K562 (cell line): ENCODE measurements around the gene MLYCD. TPM values are rescaled to one million over a fixed set of nuclear protein-coding genes. Genes with fewer than 3 reads are reported as not detected.
A peak's percentile ranks its signal among the peaks of the same experiment; 100 is the strongest.

ENCODE experiments used
- ATAC-seq: fragments of 200-7000 bp; cut with Tn5 transposase; 3 replicates; pipeline ENCODE4 v1.9.1; 2020; ENCODE audit warnings: moderate library complexity
- BruUV-seq: library from RNA; stranded (reverse); fragments of 400-500 nt; replicated peaks from 2 replicates; lab custom pipeline; 2021; lab: Mats Ljungman, UMichigan
- CTCF ChIA-PET: fragments of 300-600 bp; formaldehyde crosslinking; extraction: SDS; loops from one replicate; lab custom pipeline; 2021; ENCODE audit warnings: low intra/inter-chr PET ratio; lab: Yijun Ruan, JAX
- POLR2A ChIA-PET: fragments of 300-600, 350-650 bp; sonication (Branson Sonifier 250); formaldehyde crosslinking; extraction: SDS; loops from one replicate; lab custom pipeline; 2021; ENCODE audit warnings: antibody characterized with exemption, inconsistent platforms; lab: Yijun Ruan, JAX
- DNase-seq, 4 experiments: peaks; one replicate each; pipeline versions ENCODE4 v3.0.0 to v3.0.0-alpha.2; 2011 to 2018; ENCODE audit warnings: low spot score in 3 of 4, mixed read lengths in 3 of 4; ENCODE audit errors: extremely low read depth in 1 of 4
- FAIRE-seq: peaks from 2 replicates; lab custom pipeline; 2011; peaks lifted over from hg19 to GRCh38; lab: Jason Lieb, UNC
- H2AFZ ChIP-seq: 2 replicates; pipeline ENCODE4 v1.6.0; 2011; ENCODE audit warnings: low read depth, low read length, control low read depth, inconsistent platforms
- H3K27ac ChIP-seq: fragments of 200-600 bp; 3 replicates; pipeline ENCODE4 v1.8.0; 2011; ENCODE audit warnings: low read depth, mild to moderate bottlenecking, control low read depth, inconsistent platforms, low read length, moderate library complexity, mixed read lengths; ENCODE audit errors: extremely low read depth
- H3K27me3 ChIP-seq, 2 experiments: fragments of 300-600 bp in 1 of 2; 2 replicates in 1 of 2; 3 replicates in 1 of 2; pipeline versions ENCODE4 v1.6.0 to v1.8.0; 2011; ENCODE audit warnings: inconsistent platforms in 2 of 2, low read length in 2 of 2, mild to moderate bottlenecking in 1 of 2, mixed read lengths in 1 of 2, moderate library complexity in 1 of 2; ENCODE audit not compliant: control insufficient read depth in 2 of 2, insufficient read depth in 2 of 2
- H3K36me3 ChIP-seq: fragments of 300-600 bp; 3 replicates; pipeline ENCODE4 v1.8.0; 2011; ENCODE audit warnings: mild to moderate bottlenecking, low read length, inconsistent platforms; ENCODE audit not compliant: control insufficient read depth, insufficient read depth
- H3K4me1 ChIP-seq, 2 experiments: fragments of 200-600 bp in 1 of 2; replicated peaks in 1 of 2; 2 replicates in 1 of 2; 3 replicates in 1 of 2; pipeline versions ENCODE4 v1.5.1 to v1.8.0; 2011; ENCODE audit warnings: inconsistent platforms in 2 of 2, low read length in 2 of 2, mild to moderate bottlenecking in 1 of 2, mixed read lengths in 1 of 2, moderate library complexity in 1 of 2; ENCODE audit not compliant: control insufficient read depth in 2 of 2, insufficient read depth in 2 of 2
- H3K4me2 ChIP-seq: 2 replicates; pipeline ENCODE4 v1.6.1; 2011; ENCODE audit warnings: low read length, control low read depth, inconsistent platforms, mixed read lengths; ENCODE audit not compliant: insufficient read depth
- H3K4me3 ChIP-seq: fragments of 200-600 bp; sonication (generic), shearing (Covaris generic); 2 replicates; pipeline ENCODE4 v1.5.1; 2016; ENCODE audit warnings: control low read depth, inconsistent platforms
- H3K79me2 ChIP-seq: fragments of 200-600 bp; 3 replicates; pipeline ENCODE4 v1.8.0; 2011; ENCODE audit warnings: low read length, inconsistent platforms; ENCODE audit not compliant: control insufficient read depth, insufficient read depth
- H3K9ac ChIP-seq, 2 experiments: 2 replicates each; pipeline versions ENCODE4 v1.6.0 to v1.6.1; 2011; ENCODE audit warnings: low read depth in 2 of 2, low read length in 2 of 2, control low read depth in 1 of 2, inconsistent platforms in 1 of 2, mild to moderate bottlenecking in 1 of 2, mixed read lengths in 1 of 2; ENCODE audit not compliant: insufficient read depth in 1 of 2
- H3K9me1 ChIP-seq: one replicate; pipeline ENCODE4 v1.6.0; 2011; ENCODE audit warnings: inconsistent platforms, mild to moderate bottlenecking, low read length, moderate library complexity; ENCODE audit not compliant: control insufficient read depth, insufficient read depth
- H3K9me3 ChIP-seq: replicated peaks from 2 replicates; pipeline ENCODE4 v1.5.1; 2011; ENCODE audit warnings: low read depth, low read length, inconsistent platforms; ENCODE audit not compliant: control insufficient read depth, insufficient read depth
- H4K20me1 ChIP-seq: replicated peaks from 2 replicates; pipeline ENCODE4 v1.6.1; 2011; ENCODE audit warnings: low read length, inconsistent platforms, mixed read lengths; ENCODE audit not compliant: control insufficient read depth, insufficient read depth
- CREB1 ChIP-seq, 2 experiments: sonication (generic) in 1 of 2; formaldehyde crosslinking in 1 of 2; IDR thresholded peaks; 2 replicates each; pipeline versions ENCODE4 v1.6.1 to v1.8.0; 2012 to 2022; ENCODE audit warnings: inconsistent platforms in 1 of 2, mild to moderate bottlenecking in 1 of 2, missing genetic modification reagents in 1 of 2, moderate library complexity in 1 of 2
- HDAC8 ChIP-seq: fragments of 450-650 bp; IDR thresholded peaks from 2 replicates; pipeline ENCODE4 v1.6.1; 2016; ENCODE audit warnings: mild to moderate bottlenecking, missing genetic modification characterization, moderate library complexity, missing compliant biosample characterization
- KAT2B ChIP-seq: IDR thresholded peaks from one replicate; pipeline ENCODE4 v1.6.1; 2012; ENCODE audit warnings: low read depth, mild to moderate bottlenecking, control low read depth, inconsistent platforms, low read length, moderate library complexity
- KDM1A ChIP-seq, 2 experiments: fragments of 450-650 bp; IDR thresholded peaks; 2 replicates each; pipeline ENCODE4 v1.6.1; 2016; ENCODE audit warnings: mild to moderate bottlenecking in 2 of 2
- NFE2 ChIP-seq: IDR thresholded peaks from 2 replicates; pipeline ENCODE4 v1.6.1; 2014; ENCODE audit warnings: antibody characterized with exemption, low read depth
- NRF1 ChIP-seq, 2 experiments: fragments of 450-650 bp; IDR thresholded peaks in 1 of 2; conservative IDR thresholded peaks in 1 of 2; 2 replicates each; pipeline ENCODE4 v1.6.1; 2014; ENCODE audit warnings: mild to moderate bottlenecking in 2 of 2
- PPARD ChIP-seq: fragments of 250-450 bp; sonication (Bioruptor Pico); IDR thresholded peaks from 2 replicates; pipeline ENCODE4 v1.8.0; 2022; ENCODE audit warnings: inconsistent platforms, mild to moderate bottlenecking, moderate library complexity
- SETDB1 ChIP-seq: IDR thresholded peaks from one replicate; pipeline ENCODE4 v1.6.1; 2012; ENCODE audit warnings: low read length, control low read depth, inconsistent platforms
- SNIP1 ChIP-seq: fragments of 450-650 bp; IDR thresholded peaks from 2 replicates; pipeline ENCODE4 v1.7.1; 2017; ENCODE audit warnings: low read depth, mild to moderate bottlenecking
- ZKSCAN1 ChIP-seq: fragments of 150-350 bp; IDR thresholded peaks from 2 replicates; pipeline ENCODE4 v1.6.1; 2016; ENCODE audit warnings: low read depth, low read length
- ZNF24 ChIP-seq: fragments of 450-650 bp; IDR thresholded peaks from 2 replicates; pipeline ENCODE4 v1.6.1; 2016
- ZNF316 ChIP-seq: fragments of 450-650 bp; IDR thresholded peaks from 2 replicates; pipeline ENCODE4 v1.6.1; 2016
- ZNF518B ChIP-seq: fragments of 250-450 bp; sonication (Bioruptor Pico); IDR thresholded peaks from 2 replicates; pipeline ENCODE4 v1.5.0; 2021; ENCODE audit warnings: mild to moderate bottlenecking, moderate library complexity
- WGBS: fragments of 100-300 bp; shearing (Covaris generic); methylation state at CpG from one replicate; pipeline ENCODE4 v1.1.6; 2016; ENCODE audit warnings: low coverage, mixed read lengths; ENCODE audit not compliant: insufficient coverage; ENCODE audit errors: missing lambda C conversion rate; 5-methylcytosine and 5-hydroxymethylcytosine counted together
- in situ Hi-C: fragments of 300-500 bp; cut with MboI; formaldehyde crosslinking; loops from 4 replicates; pipeline ENCODE4 v1.15.0; 2018; ENCODE audit warnings: inconsistent platforms, mixed read lengths
- intact Hi-C: fragments of 100-400 bp; cut with micrococcal nuclease; formaldehyde crosslinking; loops from 2 replicates; pipeline ENCODE4 v1.14.2; 2022
- polyA plus RNA-seq, 8 experiments: library from polyadenylated mRNA; depleted of rRNA in 4 of 8; stranded (reverse) in 5 of 8; unstranded in 3 of 8; fragments of >200 nt; fragmentation: Nextera tagmentation in 2 of 8; fragmentation: Illumina TruSeq in 1 of 8; extraction: Ambion mirVana in 2 of 8; extraction: Trizol in 1 of 8; gene quantifications; 2 replicates each; pipeline versions ENCODE4 v1.2.1 to v1.2.3, GENCODE V29; 2011 to 2014; ENCODE audit warnings: inconsistent platforms in 1 of 8, missing spikeins in 1 of 8
- total RNA-seq, 7 experiments: library from RNA; depleted of rRNA in 6 of 7; stranded (reverse); fragments of >200 nt in 6 of 7; fragmentation: Illumina TruSeq in 2 of 7; extraction: Trizol in 2 of 7; gene quantifications; 2 replicates each; pipeline versions ENCODE4 v1.2.1 to v1.2.3, GENCODE V29; 2011 to 2021; ENCODE audit warnings: low replicate concordance in 1 of 7

Gene MLYCD
- total and polyA plus RNA-seq, 9 of the 15 experiments (the other 6 are each of a cell fraction or from before 2014, with no cell fraction given), result 0.15 to 2.0 (median 1.0) TPM

DNA sequence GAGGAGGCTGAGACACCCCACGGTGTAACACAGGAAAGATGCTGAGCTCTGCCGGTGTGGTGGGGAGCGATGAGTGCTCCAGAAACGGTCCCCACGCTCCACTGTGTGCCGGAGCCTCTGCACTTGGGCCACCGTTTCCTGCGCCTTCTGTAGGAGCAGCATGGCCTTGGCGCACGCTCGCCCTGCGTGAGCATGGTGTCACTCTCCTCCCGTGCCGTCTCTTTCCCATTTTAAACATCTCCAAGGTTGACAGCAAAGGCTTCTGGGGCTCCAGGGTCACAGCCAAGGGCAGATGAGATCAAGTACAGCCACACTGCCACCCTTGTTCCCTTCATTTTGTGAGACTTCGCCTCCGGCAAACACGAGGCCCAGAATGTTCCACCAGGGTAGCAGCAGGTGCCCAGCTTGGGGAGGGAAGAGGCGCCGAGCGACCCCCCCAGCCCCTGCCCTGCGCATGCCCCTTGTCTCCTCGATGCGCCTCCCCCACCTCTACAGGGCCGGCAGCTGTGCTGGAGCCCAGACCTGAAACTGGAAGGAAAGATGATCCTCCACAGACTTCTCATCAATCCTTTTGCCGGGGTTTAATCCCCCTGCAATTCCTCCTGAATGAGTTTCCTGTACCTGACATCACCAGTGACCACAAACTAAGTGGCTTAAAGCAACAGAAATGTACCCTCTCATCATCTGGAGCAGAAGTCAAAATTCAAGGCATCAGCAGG is 34.2 kb downstream of the MLYCD start:
- TF ChIP-seq SETDB1 (no peak), NFE2 (no peak), ZNF24 (no peak), HDAC8 (no peak), KAT2B (no peak), CREB1 (IDR thresholded peaks at IDR 0.05) (no peak), CREB1 (CRISPR knock-in tag; IDR thresholded peaks at IDR 0.05) (0 out of 2 replicates have a peak, but pooled peaks have one; percentile 1), ZKSCAN1 (no peak), NRF1 (conservative IDR thresholded peaks at IDR 0.05 in 1 of 2, IDR thresholded peaks at IDR 0.05 in 1 of 2) (peak; percentile 31 to 49; a peak in 3 of 4 replicates), ZNF518B (CRISPR knock-in tag) (no peak), ZNF316 (no peak), KDM1A (IDR thresholded peaks at IDR 0.05) (no peak), PPARD (CRISPR knock-in tag) (no peak), SNIP1 (no peak)
- TF ChIP-seq, all 486 proteins: peak for 2
- Histone ChIP-seq H3K79me2 (no peaks in the 10 kb centered on the region), H2AFZ (no peak overlapping the region), H3K9me1 (no peaks in the 10 kb centered on the region), H3K9me3 (no peaks in the 10 kb centered on the region), H3K36me3 (no peaks in the 10 kb centered on the region), H3K27ac (no peak overlapping the region), H3K9ac (no peak overlapping the region), H3K4me1 (peaks cover 0 to 42% of the 10 kb centered on the region in 2 experiments; a peak in 1 of 5 replicates), H3K4me3 (no peak overlapping the region), H4K20me1 (peaks cover 25% of the 10 kb centered on the region), H3K4me2 (no peak overlapping the region), H3K27me3 (peaks cover 72 to 97% of the 10 kb centered on the region in 2 experiments)
- DNase-seq (no peak), FAIRE-seq (no peak), ATAC-seq (peak; percentile 11; the same call in 1 of the 3 replicates)
- WGBS, result 8% methylated on average over 25 of the region's 25 CpGs
- POLR2A ChIA-PET, result interaction anchor here (1.2 to 1.4 kb wide), 2 partner anchors 10 to 14 kb away, joined by 3 to 4 read pairs; no protein-coding TSS in a partner anchor
- no TSS peak for BruUV-seq
- CTCF ChIA-PET, result no interaction called here
- intact Hi-C loops, result no loop called here
- in situ Hi-C loops, result no loop called here
